GM19452 (cell line): ENCODE data around the gene PPIE.

ENCODE experiments used
- ATAC-seq: cut with Tn5 transposase; IDR thresholded peaks from one replicate; pipeline ENCODE4 v1.9.1; 2021; ENCODE audit not compliant: unreplicated experiment

Gene PPIE

GRCh38 chr1:39738622-39739366 is at the start of gene PPIE:
Gene PPIE, plus strand, starts transcription at chr1:39738882. Its CDS starts 19 bp downstream, at chr1:39738901.
- ATAC-seq = peak; percentile 76

- no peak for ATAC-seq
These were observed 49.5 kb upstream of the PPIE start for GRCh38 chr1:39689214-39689613.

GRCh38 chr1:39689635-39690034 is 49.0 kb upstream of the PPIE start:
- ATAC-seq = no peak

GRCh38 chr1:39690225-39690624 is 48.5 kb upstream of the PPIE start:
- ATAC-seq = no peak

GRCh38 chr1:39690794-39691382 is 47.8 kb upstream of the PPIE start:
- ATAC-seq = no peak

GRCh38 chr1:39691383-39692151 is 47.1 kb upstream of the PPIE start, which contains the start of gene HPCAL4:
Gene HPCAL4, minus strand, starts transcription at chr1:39691433. Its CDS starts 6,830 bp downstream, at chr1:39684603.
- ATAC-seq = peak; percentile 79

- no peak for ATAC-seq
These were observed 46.3 kb upstream of the PPIE start for GRCh38 chr1:39692152-39693074.

GRCh38 chr1:39694026-39694425 is 44.7 kb upstream of the PPIE start:
- ATAC-seq = no peak

GRCh38 chr1:39695016-39695415 is 43.7 kb upstream of the PPIE start:
- ATAC-seq = no peak

GRCh38 chr1:39696448-39696847 is 42.2 kb upstream of the PPIE start:
- ATAC-seq = no peak

- ATAC-seq = no peak
These were observed 40.1 kb upstream of the PPIE start for GRCh38 chr1:39698568-39698967.

GRCh38 chr1:39699419-39699818 is 39.3 kb upstream of the PPIE start:
- no peak for ATAC-seq

GRCh38 chr1:39700348-39700747 is 38.3 kb upstream of the PPIE start:
- ATAC-seq = no peak

- no peak for ATAC-seq
These were observed 37.6 kb upstream of the PPIE start for GRCh38 chr1:39701049-39701439.

- ATAC-seq = no peak
These were observed 33.9 kb upstream of the PPIE start for GRCh38 chr1:39704757-39705156.

- no peak for ATAC-seq
These were observed 31.2 kb upstream of the PPIE start for GRCh38 chr1:39707506-39707905.

- ATAC-seq = no peak
These were observed 27.3 kb upstream of the PPIE start for GRCh38 chr1:39711104-39711965.

- ATAC-seq = no peak
These were observed 26.7 kb upstream of the PPIE start for GRCh38 chr1:39711966-39712340.

GRCh38 chr1:39713557-39713956 is 25.1 kb upstream of the PPIE start:
- ATAC-seq = no peak

- no peak for ATAC-seq
These were observed 20.9 kb upstream of the PPIE start for GRCh38 chr1:39717809-39718208.
